Adrenal gland (tissue), 5 donors: ENCODE results near the gene NLRP9.

Experiments used
- CTCF ChIP-seq, 6 experiments: fragments of 450-650 bp in 4 of 6; fragments of 200-600 bp in 2 of 6; sonication (generic) in 1 of 6; IDR thresholded peaks; 1 replicate in 5 of 6; 2 replicates in 1 of 6; pipeline versions ENCODE4 v1.5.1 to v1.8.0; 2016 to 2021; ENCODE audit warnings: antibody characterized with exemption in 6 of 6, mild to moderate bottlenecking in 2 of 6, moderate library complexity in 1 of 6
- POLR2A ChIP-seq, 2 donors: fragments of 450-650 bp; IDR thresholded peaks; one replicate each; pipeline ENCODE4 v1.6.1; 2017; ENCODE audit warnings: antibody characterized with exemption in 2 of 2, mild to moderate bottlenecking in 2 of 2, moderate library complexity in 1 of 2
- donor health status: DM: no; HTN: no; CAD: no.

GRCh38 chr19:55674841-55675660, 63.2 kb downstream of the NLRP9 start, which contains the start of gene EPN1:
- peak in 1 of 6 experiments; percentile 3 for TF ChIP-seq CTCF (IDR thresholded peaks at IDR 0.05)
- TF ChIP-seq POLR2A (IDR thresholded peaks at IDR 0.05): peak; percentile 25 to 34
